ENCODE measurements around the gene TSFM. TPM values are rescaled to one million over a fixed set of nuclear protein-coding genes. Genes with fewer than 3 reads are reported as not detected.

The TSFM gene
- total and polyA plus RNA-seq, 9 of the 15 experiments (the other 6 are each of a cell fraction or from before 2014, with no cell fraction given), result 44.6 to 198 (median 60.2) TPM

DNA sequence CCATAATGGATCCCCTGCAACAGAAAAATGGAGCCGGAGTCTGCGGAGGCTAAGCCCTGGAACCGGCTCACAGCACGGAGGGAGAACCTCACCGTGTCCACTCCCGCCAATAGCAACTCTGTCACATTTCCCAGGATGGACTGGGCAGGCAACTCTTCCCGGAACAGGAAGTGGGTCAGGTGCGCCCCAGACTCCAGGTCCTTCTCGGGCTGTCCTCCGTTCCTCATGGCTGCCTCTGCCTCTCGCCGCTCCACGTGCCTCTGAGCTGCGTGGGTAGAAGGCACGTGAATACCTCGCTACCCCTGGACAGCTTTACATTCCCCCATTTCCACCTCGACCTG, 18.0 kb upstream of the TSFM start:
- no peak overlapping the region for H3K4me3 ChIP-seq
- H3K9me1 ChIP-seq (ENCODE audit: control insufficient read depth, insufficient read depth, low read length), result no peaks in the 10 kb centered on the region
- TF ChIP-seq, protein P1, sequence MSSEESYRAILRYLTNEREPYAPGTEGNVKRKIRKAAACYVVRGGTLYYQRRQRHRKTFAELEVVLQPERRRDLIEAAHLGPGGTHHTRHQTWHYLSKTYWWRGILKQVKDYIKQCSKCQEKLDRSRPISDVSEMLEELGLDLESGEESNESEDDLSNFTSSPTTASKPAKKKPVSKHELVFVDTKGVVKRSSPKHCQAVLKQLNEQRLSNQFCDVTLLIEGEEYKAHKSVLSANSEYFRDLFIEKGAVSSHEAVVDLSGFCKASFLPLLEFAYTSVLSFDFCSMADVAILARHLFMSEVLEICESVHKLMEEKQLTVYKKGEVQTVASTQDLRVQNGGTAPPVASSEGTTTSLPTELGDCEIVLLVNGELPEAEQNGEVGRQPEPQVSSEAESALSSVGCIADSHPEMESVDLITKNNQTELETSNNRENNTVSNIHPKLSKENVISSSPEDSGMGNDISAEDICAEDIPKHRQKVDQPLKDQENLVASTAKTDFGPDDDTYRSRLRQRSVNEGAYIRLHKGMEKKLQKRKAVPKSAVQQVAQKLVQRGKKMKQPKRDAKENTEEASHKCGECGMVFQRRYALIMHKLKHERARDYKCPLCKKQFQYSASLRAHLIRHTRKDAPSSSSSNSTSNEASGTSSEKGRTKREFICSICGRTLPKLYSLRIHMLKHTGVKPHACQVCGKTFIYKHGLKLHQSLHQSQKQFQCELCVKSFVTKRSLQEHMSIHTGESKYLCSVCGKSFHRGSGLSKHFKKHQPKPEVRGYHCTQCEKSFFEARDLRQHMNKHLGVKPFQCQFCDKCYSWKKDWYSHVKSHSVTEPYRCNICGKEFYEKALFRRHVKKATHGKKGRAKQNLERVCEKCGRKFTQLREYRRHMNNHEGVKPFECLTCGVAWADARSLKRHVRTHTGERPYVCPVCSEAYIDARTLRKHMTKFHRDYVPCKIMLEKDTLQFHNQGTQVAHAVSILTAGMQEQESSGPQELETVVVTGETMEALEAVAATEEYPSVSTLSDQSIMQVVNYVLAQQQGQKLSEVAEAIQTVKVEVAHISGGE (CRISPR knock-in tag; IDR thresholded peaks at IDR 0.05), result peak in 1 of 3 experiments; percentile 93; a peak in 1 of 6 replicates
- no peak for TF ChIP-seq SIRT6 (IDR thresholded peaks at IDR 0.05; ENCODE audit: low read depth, low read length)
- H3K9ac ChIP-seq (ENCODE audit: insufficient read depth in 1 of 2, low read depth in 2 of 2, low read length in 2 of 2), result peak overlapping the region in 1 of 2 experiments; percentile 29; a peak in 1 of 4 replicates
- CTCF ChIA-PET (ENCODE audit: low intra/inter-chr PET ratio), result no interaction called here
- no peak overlapping the region for H3K4me2 ChIP-seq (ENCODE audit: insufficient read depth, low read length)
- H4K20me1 ChIP-seq (replicated peaks; ENCODE audit: control insufficient read depth, insufficient read depth, low read length), result no peaks in the 10 kb centered on the region
- no TSS peak for BruUV-seq (replicated peaks)
- 83% methylated on average over 16 of the region's 17 CpGs for WGBS (ENCODE audit: insufficient coverage, low coverage, missing lambda C conversion rate)
- H3K36me3 ChIP-seq (ENCODE audit: control insufficient read depth, insufficient read depth, low read length), result peaks cover 19% of the 10 kb centered on the region; the same call in 2 of the 3 replicates
- FAIRE-seq, result no peak
- DNase-seq (ENCODE audit: extremely low read depth in 1 of 4, low spot score in 3 of 4), result no peak
- in situ Hi-C loops (cut with MboI) (no loop called here), intact Hi-C loops (cut with micrococcal nuclease) (no loop called here)
- no peak overlapping the region for H2AFZ ChIP-seq (ENCODE audit: low read depth, low read length)
- no peaks in the 10 kb centered on the region for H3K9me3 ChIP-seq (replicated peaks; ENCODE audit: control insufficient read depth, insufficient read depth, low read depth, low read length)
- peaks cover 8 to 25% of the 10 kb centered on the region in 2 experiments for H3K4me1 ChIP-seq (replicated peaks in 1 of 2; ENCODE audit: control insufficient read depth in 2 of 2, insufficient read depth in 2 of 2, low read length in 2 of 2)
- no peak overlapping the region for H3K27ac ChIP-seq (ENCODE audit: extremely low read depth, low read depth, low read length)
- H3K27me3 ChIP-seq (ENCODE audit: control insufficient read depth in 2 of 2, insufficient read depth in 2 of 2, low read length in 2 of 2), result no peaks in the 10 kb centered on the region
- POLR2A ChIA-PET, result interaction anchor here (0.7 kb wide), 1 partner anchor 122 kb away, joined by 3 read pairs; no protein-coding TSS in a partner anchor
- no peak for ATAC-seq
- no peaks in the 10 kb centered on the region for H3K79me2 ChIP-seq (ENCODE audit: control insufficient read depth, insufficient read depth, low read length)

Measured in K562 (cell line).